ENCODE results near the gene GATA1. TPM values are rescaled to one million over a fixed set of nuclear protein-coding genes. Genes with fewer than 3 reads are reported as not detected.

GATA1 gene
- total RNA-seq, 1 experiment from 2014 or later = 0.23 TPM

GRCh38 chrX:48781705-48782104, 4.7 kb upstream of the GATA1 start:
- POLR2A ChIA-PET = no interaction called here

GRCh38 chrX:48782216-48782615, 4.2 kb upstream of the GATA1 start:
- TF ChIP-seq SIN3A (IDR thresholded peaks at IDR 0.05; ENCODE audit: borderline replicate concordance, insufficient read depth, low read depth, low read length) (no peak), CTCF (IDR thresholded peaks at IDR 0.05) (no peak), REST (IDR thresholded peaks at IDR 0.05; ENCODE audit: insufficient read depth in 1 of 2, low read depth in 2 of 2, low read length in 1 of 2) (no peak), POLR2AphosphoS5 (IDR thresholded peaks at IDR 0.05; ENCODE audit: low read depth, low read length) (no peak), TCF7L2 (IDR thresholded peaks at IDR 0.05; ENCODE audit: low read depth, low read length) (no peak)
- no peaks in the 10 kb centered on the region for H3K9me3 ChIP-seq (ENCODE audit: control insufficient read depth, insufficient read depth, low read depth, low read length)
- no peaks in the 10 kb centered on the region for H3K4me1 ChIP-seq (ENCODE audit: control insufficient read depth, insufficient read depth, low read length)
- ChIA-PET CTCF (no interaction called here), POLR2A (no interaction called here)
- ATAC-seq (no peak), DNase-seq (ENCODE audit: low read depth, low spot score) (no peak)
- H3K27me3 ChIP-seq (ENCODE audit: control insufficient read depth, insufficient read depth, low read length) = no peaks in the 10 kb centered on the region
- in situ Hi-C loops (cut with HindIII; ENCODE audit: low pct_unique_long_range_greater_than_20kb, low sequenced_read_pairs) = no loop called here
- no peak overlapping the region for H3K4me3 ChIP-seq (ENCODE audit: low read depth in 2 of 2, low read length in 2 of 2)
- BruUV-seq (replicated peaks) = no TSS peak
- no peak overlapping the region for H3K27ac ChIP-seq (ENCODE audit: low read length)
- intact Hi-C loops (cut with micrococcal nuclease; ENCODE audit: unreplicated experiment) = no loop called here
- H3K36me3 ChIP-seq (ENCODE audit: control insufficient read depth, insufficient read depth, low read length) = no peaks in the 10 kb centered on the region

More at GRCh38 chrX:48781705-48782104, 4.7 kb upstream of the GATA1 start:
- CTCF ChIA-PET = no interaction called here
- no peak for ATAC-seq
- no peak for TF ChIP-seq SIN3A (IDR thresholded peaks at IDR 0.05; ENCODE audit: borderline replicate concordance, insufficient read depth, low read depth, low read length)
- no peak for TF ChIP-seq CTCF (IDR thresholded peaks at IDR 0.05)
- TF ChIP-seq REST (IDR thresholded peaks at IDR 0.05; ENCODE audit: insufficient read depth in 1 of 2, low read depth in 2 of 2, low read length in 1 of 2) = no peak
- no peak for TF ChIP-seq TCF7L2 (IDR thresholded peaks at IDR 0.05; ENCODE audit: low read depth, low read length)
- no peak for TF ChIP-seq POLR2AphosphoS5 (IDR thresholded peaks at IDR 0.05; ENCODE audit: low read depth, low read length)
- intact Hi-C loops (cut with micrococcal nuclease; ENCODE audit: unreplicated experiment) (no loop called here), in situ Hi-C loops (cut with HindIII; ENCODE audit: low pct_unique_long_range_greater_than_20kb, low sequenced_read_pairs) (no loop called here)
- Histone ChIP-seq H3K4me1 (ENCODE audit: control insufficient read depth, insufficient read depth, low read length) (no peaks in the 10 kb centered on the region), H3K9me3 (ENCODE audit: control insufficient read depth, insufficient read depth, low read depth, low read length) (no peaks in the 10 kb centered on the region), H3K27ac (ENCODE audit: low read length) (no peak overlapping the region), H3K27me3 (ENCODE audit: control insufficient read depth, insufficient read depth, low read length) (no peaks in the 10 kb centered on the region), H3K4me3 (ENCODE audit: low read depth in 2 of 2, low read length in 2 of 2) (no peak overlapping the region), H3K36me3 (ENCODE audit: control insufficient read depth, insufficient read depth, low read length) (no peaks in the 10 kb centered on the region)
- no peak for DNase-seq (ENCODE audit: low read depth, low spot score)
- BruUV-seq (replicated peaks) = no TSS peak
